IPS-20b (cell line): Measurements from ENCODE around the gene PPP1R14C.

Experiments
- H3K27ac ChIP-seq: one replicate; pipeline ENCODE4 v1.5.1; 2013; ENCODE audit warnings: low read length
- H3K27me3 ChIP-seq: 2 replicates; pipeline ENCODE4 v1.6.1; 2013; ENCODE audit warnings: mild to moderate bottlenecking, low read length, inconsistent platforms; ENCODE audit not compliant: insufficient read depth
- H3K36me3 ChIP-seq: 2 replicates; pipeline ENCODE4 v1.6.1; 2013; ENCODE audit warnings: low read depth, mild to moderate bottlenecking, inconsistent platforms, low read length, moderate library complexity; ENCODE audit not compliant: insufficient read depth
- H3K4me1 ChIP-seq: 2 replicates; pipeline ENCODE4 v1.6.1; 2013; ENCODE audit warnings: mild to moderate bottlenecking, control low read depth, inconsistent platforms, low read length, moderate library complexity; ENCODE audit not compliant: insufficient read depth
- H3K4me3 ChIP-seq: 2 replicates; pipeline ENCODE4 v1.5.1; 2013; ENCODE audit warnings: mild to moderate bottlenecking, low read length, inconsistent platforms
- H3K9ac ChIP-seq: 2 replicates; pipeline ENCODE4 v1.6.1; 2013; ENCODE audit warnings: low read depth, mild to moderate bottlenecking, inconsistent platforms, low read length, moderate library complexity
- H3K9me3 ChIP-seq: 2 replicates; pipeline ENCODE4 v1.6.1; 2013; ENCODE audit warnings: mild to moderate bottlenecking, low read depth, low read length, inconsistent platforms; ENCODE audit not compliant: insufficient read depth

PPP1R14C gene

GRCh38 chr6:150271172-150271500 is 128.3 kb downstream of the PPP1R14C start:
- no peak overlapping the region for H3K27ac ChIP-seq
- no peaks in the 10 kb centered on the region for H3K4me1 ChIP-seq

GRCh38 chr6:150271501-150272263 is 128.8 kb downstream of the PPP1R14C start:
- no peaks in the 10 kb centered on the region for H3K27me3 ChIP-seq
- H3K9ac ChIP-seq, result no peak overlapping the region
- no peak overlapping the region for H3K4me3 ChIP-seq
- no peaks in the 10 kb centered on the region for H3K4me1 ChIP-seq
- H3K9me3 ChIP-seq, result no peaks in the 10 kb centered on the region
- H3K36me3 ChIP-seq, result no peaks in the 10 kb centered on the region
- H3K27ac ChIP-seq, result no peak overlapping the region

More at GRCh38 chr6:150271172-150271500, 128.3 kb downstream of the PPP1R14C start:
- no peaks in the 10 kb centered on the region for H3K27me3 ChIP-seq
- H3K36me3 ChIP-seq, result no peaks in the 10 kb centered on the region
- no peak overlapping the region for H3K4me3 ChIP-seq
- no peaks in the 10 kb centered on the region for H3K9me3 ChIP-seq
- no peak overlapping the region for H3K9ac ChIP-seq

GRCh38 chr6:150272264-150272975 is 129.6 kb downstream of the PPP1R14C start:
- Histone ChIP-seq H3K9me3 (no peaks in the 10 kb centered on the region), H3K4me1 (no peaks in the 10 kb centered on the region), H3K27me3 (no peaks in the 10 kb centered on the region), H3K27ac (no peak overlapping the region), H3K36me3 (no peaks in the 10 kb centered on the region), H3K9ac (no peak overlapping the region), H3K4me3 (no peak overlapping the region)

GRCh38 chr6:150272976-150273315 is 130.1 kb downstream of the PPP1R14C start:
- Histone ChIP-seq H3K4me1 (no peaks in the 10 kb centered on the region), H3K4me3 (no peak overlapping the region), H3K9me3 (no peaks in the 10 kb centered on the region), H3K27me3 (no peaks in the 10 kb centered on the region), H3K27ac (no peak overlapping the region), H3K9ac (no peak overlapping the region), H3K36me3 (no peaks in the 10 kb centered on the region)

- no peak overlapping the region for H3K4me3 ChIP-seq
- H3K36me3 ChIP-seq, result no peaks in the 10 kb centered on the region
- no peaks in the 10 kb centered on the region for H3K27me3 ChIP-seq
- H3K9ac ChIP-seq, result no peak overlapping the region
- H3K9me3 ChIP-seq, result no peaks in the 10 kb centered on the region
- no peak overlapping the region for H3K27ac ChIP-seq
- H3K4me1 ChIP-seq, result no peaks in the 10 kb centered on the region
Measured at GRCh38 chr6:150273457-150274309, 130.8 kb downstream of the PPP1R14C start.

- Histone ChIP-seq H3K9ac (no peak overlapping the region), H3K4me3 (no peak overlapping the region), H3K9me3 (no peaks in the 10 kb centered on the region), H3K27ac (no peak overlapping the region), H3K4me1 (no peaks in the 10 kb centered on the region), H3K36me3 (no peaks in the 10 kb centered on the region), H3K27me3 (no peaks in the 10 kb centered on the region)
Measured at GRCh38 chr6:150275489-150275888, 132.6 kb downstream of the PPP1R14C start.

- H3K27ac ChIP-seq, result no peak overlapping the region
- H3K4me3 ChIP-seq, result no peak overlapping the region
- no peaks in the 10 kb centered on the region for H3K36me3 ChIP-seq
- no peak overlapping the region for H3K9ac ChIP-seq
- H3K27me3 ChIP-seq, result no peaks in the 10 kb centered on the region
- no peaks in the 10 kb centered on the region for H3K4me1 ChIP-seq
- H3K9me3 ChIP-seq, result no peaks in the 10 kb centered on the region
Measured at GRCh38 chr6:150276168-150276936, 133.5 kb downstream of the PPP1R14C start.

- H3K27ac ChIP-seq, result no peak overlapping the region
- H3K9ac ChIP-seq, result no peak overlapping the region
- no peaks in the 10 kb centered on the region for H3K4me1 ChIP-seq
Measured at GRCh38 chr6:150276937-150277742, 134.3 kb downstream of the PPP1R14C start.

GRCh38 chr6:150279533-150279932 is 136.7 kb downstream of the PPP1R14C start:
- Histone ChIP-seq H3K9me3 (no peaks in the 10 kb centered on the region), H3K36me3 (no peaks in the 10 kb centered on the region), H3K4me3 (no peak overlapping the region), H3K9ac (no peak overlapping the region), H3K27me3 (no peaks in the 10 kb centered on the region), H3K4me1 (no peaks in the 10 kb centered on the region), H3K27ac (no peak overlapping the region)

More at GRCh38 chr6:150276937-150277742, 134.3 kb downstream of the PPP1R14C start:
- Histone ChIP-seq H3K9me3 (no peaks in the 10 kb centered on the region), H3K27me3 (no peaks in the 10 kb centered on the region), H3K36me3 (no peaks in the 10 kb centered on the region), H3K4me3 (no peak overlapping the region)

GRCh38 chr6:150280703-150281102 is 137.9 kb downstream of the PPP1R14C start:
- no peak overlapping the region for H3K27ac ChIP-seq
- H3K4me3 ChIP-seq, result no peak overlapping the region
- H3K27me3 ChIP-seq, result no peaks in the 10 kb centered on the region
- H3K9me3 ChIP-seq, result no peaks in the 10 kb centered on the region
- H3K4me1 ChIP-seq, result no peaks in the 10 kb centered on the region
- no peaks in the 10 kb centered on the region for H3K36me3 ChIP-seq
- no peak overlapping the region for H3K9ac ChIP-seq
